K562 (cell line): ENCODE data around the gene VMP1. TPM values are rescaled to one million over a fixed set of nuclear protein-coding genes. Genes with fewer than 3 reads are reported as not detected.
A peak's percentile ranks its signal among the peaks of the same experiment; 100 is the strongest.

Experiments
- AFF4 ChIP-seq: sonication (generic); formaldehyde crosslinking; IDR thresholded peaks from 2 replicates; pipeline ENCODE4 v1.8.0; 2023; ENCODE audit warnings: mild to moderate bottlenecking, missing genetic modification reagents
- ARID1B ChIP-seq: fragments of 450-650 bp; IDR thresholded peaks from 2 replicates; pipeline ENCODE4 v1.6.1; 2016; ENCODE audit warnings: antibody characterized with exemption, mild to moderate bottlenecking, inconsistent platforms
- BRD9 ChIP-seq: fragments of 450-650 bp; IDR thresholded peaks from 2 replicates; pipeline ENCODE4 v1.6.1; 2018; ENCODE audit warnings: low read depth; ENCODE audit not compliant: partially characterized antibody
- C11orf30 ChIP-seq: fragments of 450-650 bp; IDR thresholded peaks from 2 replicates; pipeline ENCODE4 v1.6.1; 2016; ENCODE audit warnings: low read depth, mild to moderate bottlenecking
- CBFA2T2 ChIP-seq: fragments of 450-650 bp; conservative IDR thresholded peaks from 2 replicates; pipeline ENCODE4 v1.6.1; 2017; ENCODE audit warnings: mild to moderate bottlenecking
- CREBBP ChIP-seq: IDR thresholded peaks from one replicate; pipeline ENCODE4 v1.6.1; 2012; ENCODE audit warnings: low read depth, mild to moderate bottlenecking, control low read depth, inconsistent platforms, low read length
- DMBX1 ChIP-seq: fragments of 250-450 bp; sonication (Bioruptor Pico); IDR thresholded peaks from 2 replicates; pipeline ENCODE4 v1.8.0; 2022; ENCODE audit warnings: inconsistent platforms, mild to moderate bottlenecking, moderate library complexity, borderline replicate concordance
- FOXA1 ChIP-seq: fragments of 450-650 bp; IDR thresholded peaks from 2 replicates; pipeline ENCODE4 v1.6.1; 2016; ENCODE audit warnings: mild to moderate bottlenecking, borderline replicate concordance
- FOXK1 ChIP-seq: sonication (generic); formaldehyde crosslinking; IDR thresholded peaks from 2 replicates; pipeline ENCODE4 v1.8.0; 2022; ENCODE audit warnings: missing genetic modification reagents, mild to moderate bottlenecking, borderline replicate concordance
- HINFP ChIP-seq: fragments of 450-650 bp; conservative IDR thresholded peaks from 2 replicates; pipeline ENCODE4 v1.6.1; 2016; ENCODE audit warnings: missing genetic modification characterization, low read depth, mild to moderate bottlenecking, control low read depth, missing compliant biosample characterization
- ID3 ChIP-seq, 2 experiments: fragments of 250-450 bp in 1 of 2; fragments of 450-650 bp in 1 of 2; sonication (Bioruptor Pico) in 1 of 2; IDR thresholded peaks; 2 replicates each; pipeline versions ENCODE4 v1.6.1 to v1.8.0; 2016 to 2021; ENCODE audit warnings: mild to moderate bottlenecking in 2 of 2, moderate library complexity in 2 of 2, missing compliant biosample characterization in 1 of 2, missing genetic modification characterization in 1 of 2
- JUN ChIP-seq, 2 experiments: sonication (generic) in 1 of 2; formaldehyde crosslinking in 1 of 2; IDR thresholded peaks; 2 replicates each; pipeline versions ENCODE4 v1.6.1 to v1.8.0; 2012 to 2022; ENCODE audit warnings: borderline replicate concordance in 2 of 2, mild to moderate bottlenecking in 2 of 2, improper control_type of control experiment in 1 of 2, low read depth in 1 of 2, low read length in 1 of 2, missing genetic modification reagents in 1 of 2
- MTF1 ChIP-seq: fragments of 250-450 bp; sonication (Bioruptor Pico); IDR thresholded peaks from 2 replicates; pipeline ENCODE4 v1.9.0; 2021; ENCODE audit warnings: moderate library complexity, mild to moderate bottlenecking, inconsistent platforms, borderline replicate concordance
- OTX1 ChIP-seq: fragments of 450-650 bp; formaldehyde crosslinking; IDR thresholded peaks from 2 replicates; pipeline ENCODE4 v1.4.0; 2022; ENCODE audit warnings: mild to moderate bottlenecking
- SLC30A9 ChIP-seq: fragments of 250-450 bp; sonication (Bioruptor Pico); IDR thresholded peaks from 2 replicates; pipeline ENCODE4 v1.8.0; 2022; ENCODE audit warnings: mild to moderate bottlenecking, moderate library complexity
- SMARCA4 ChIP-seq: fragments of 450-650 bp; IDR thresholded peaks from 2 replicates; pipeline ENCODE4 v1.6.1; 2016
- TAF9B ChIP-seq: fragments of 450-650 bp; IDR thresholded peaks from 2 replicates; pipeline ENCODE4 v1.6.1; 2018; ENCODE audit warnings: mild to moderate bottlenecking; ENCODE audit not compliant: partially characterized antibody
- THRAP3 ChIP-seq: fragments of 450-650 bp; IDR thresholded peaks from 2 replicates; pipeline ENCODE4 v1.6.1; 2016; ENCODE audit warnings: mild to moderate bottlenecking, inconsistent platforms, borderline replicate concordance
- WHSC1 ChIP-seq: IDR thresholded peaks from one replicate; pipeline ENCODE4 v1.6.1; 2012; ENCODE audit warnings: low read length, control low read depth, inconsistent platforms
- polyA plus RNA-seq, 8 experiments: library from polyadenylated mRNA; depleted of rRNA in 4 of 8; stranded (reverse) in 5 of 8; unstranded in 3 of 8; fragments of >200 nt; fragmentation: Nextera tagmentation in 2 of 8; fragmentation: Illumina TruSeq in 1 of 8; extraction: Ambion mirVana in 2 of 8; extraction: Trizol in 1 of 8; gene quantifications; 2 replicates each; pipeline versions ENCODE4 v1.2.1 to v1.2.3, GENCODE V29; 2011 to 2014; ENCODE audit warnings: inconsistent platforms in 1 of 8, missing spikeins in 1 of 8
- total RNA-seq, 7 experiments: library from RNA; depleted of rRNA in 6 of 7; stranded (reverse); fragments of >200 nt in 6 of 7; fragmentation: Illumina TruSeq in 2 of 7; extraction: Trizol in 2 of 7; gene quantifications; 2 replicates each; pipeline versions ENCODE4 v1.2.1 to v1.2.3, GENCODE V29; 2011 to 2021; ENCODE audit warnings: low replicate concordance in 1 of 7
- TF ChIP-seq, protein P1 (sequence below): conservative IDR thresholded peaks from 2 replicates; pipeline ENCODE4 v1.6.1; 2011; ENCODE audit warnings: low read depth, mild to moderate bottlenecking, low read length; ENCODE audit not compliant: control insufficient read depth

The VMP1 gene
- total and polyA plus RNA-seq, 9 of the 15 experiments (the other 6 are each of a cell fraction or from before 2014, with no cell fraction given): 123 to 304 (median 151) TPM

- TF ChIP-seq SMARCA4: peak; percentile 72; the same call in 1 of the 2 replicates
- no peak for TF ChIP-seq FOXK1 (CRISPR knock-in tag)
- no peak for TF ChIP-seq AFF4
- TF ChIP-seq OTX1 (CRISPR knock-in tag): peak; percentile 17; the same call in 1 of the 2 replicates
- TF ChIP-seq FOXA1: no peak
- no peak for TF ChIP-seq CBFA2T2
- no peak for TF ChIP-seq ID3 (CRISPR knock-in tag; IDR thresholded peaks at IDR 0.05)
- TF ChIP-seq ID3 (tag; IDR thresholded peaks at IDR 0.05): 0 out of 2 replicates have a peak, but pooled peaks have one; percentile 7
- no peak for TF ChIP-seq TAF9B
- TF ChIP-seq, protein P1, sequence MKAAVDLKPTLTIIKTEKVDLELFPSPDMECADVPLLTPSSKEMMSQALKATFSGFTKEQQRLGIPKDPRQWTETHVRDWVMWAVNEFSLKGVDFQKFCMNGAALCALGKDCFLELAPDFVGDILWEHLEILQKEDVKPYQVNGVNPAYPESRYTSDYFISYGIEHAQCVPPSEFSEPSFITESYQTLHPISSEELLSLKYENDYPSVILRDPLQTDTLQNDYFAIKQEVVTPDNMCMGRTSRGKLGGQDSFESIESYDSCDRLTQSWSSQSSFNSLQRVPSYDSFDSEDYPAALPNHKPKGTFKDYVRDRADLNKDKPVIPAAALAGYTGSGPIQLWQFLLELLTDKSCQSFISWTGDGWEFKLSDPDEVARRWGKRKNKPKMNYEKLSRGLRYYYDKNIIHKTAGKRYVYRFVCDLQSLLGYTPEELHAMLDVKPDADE: no peak
- TF ChIP-seq MTF1 (CRISPR knock-in tag): no peak
- TF ChIP-seq THRAP3: no peak
- TF ChIP-seq CREBBP: no peak
- no peak for TF ChIP-seq SLC30A9
- TF ChIP-seq ARID1B: peak; percentile 64
- TF ChIP-seq BRD9: peak; percentile 10
- no peak for TF ChIP-seq WHSC1
- no peak for TF ChIP-seq HINFP (tag)
- TF ChIP-seq C11orf30: peak; percentile 31
- no peak for TF ChIP-seq JUN (IDR thresholded peaks at IDR 0.05; ENCODE audit: borderline replicate concordance, low read depth, low read length)
- TF ChIP-seq JUN (CRISPR knock-in tag; IDR thresholded peaks at IDR 0.05; ENCODE audit: borderline replicate concordance): no peak
- peak; percentile 10; the same call in 1 of the 2 replicates for TF ChIP-seq DMBX1 (CRISPR knock-in tag)
Measured at GRCh38 chr17:59783221-59784047, 76.0 kb downstream of the VMP1 start (continued).
